Activated CD4-positive, alpha-beta T cell treated with anti-CD3 and anti-CD28 coated beads for 36 hours (primary cell): ENCODE results near the gene PDE11A. TPM values are rescaled to one million over a fixed set of nuclear protein-coding genes. Genes with fewer than 3 reads are reported as not detected.

Experiments
- ATAC-seq: fragments of 200-7000 bp; cut with Tn5 transposase; one replicate; pipeline ENCODE4 v1.10.0; 2021; ENCODE audit warnings: mild to moderate bottlenecking, moderate library complexity
- CTCF ChIA-PET: fragments of 350-600 bp; sonication (Branson Sonifier 250); formaldehyde crosslinking; loops from one replicate; lab custom pipeline; 2021; ENCODE audit warnings: antibody characterized with exemption; lab: Charles Lee
- POLR2A ChIA-PET: fragments of 350-600 bp; sonication (Branson Sonifier 250); formaldehyde crosslinking; loops from one replicate; lab custom pipeline; 2021; ENCODE audit warnings: antibody characterized with exemption, inconsistent platforms; lab: Charles Lee
- DNase-seq: peaks from one replicate; pipeline ENCODE4 v3.0.0-alpha.2; 2020
- H3K27ac Mint-ChIP-seq: one replicate; pipeline ENCODE4 v1.8.0; 2021; ENCODE audit warnings: mixed read lengths
- H3K27me3 Mint-ChIP-seq: one replicate; pipeline ENCODE4 v1.8.0; 2021; ENCODE audit warnings: mixed read lengths
- H3K36me3 Mint-ChIP-seq: one replicate; pipeline ENCODE4 v1.8.0; 2021; ENCODE audit warnings: low read depth, mixed read lengths
- H3K4me1 Mint-ChIP-seq: one replicate; pipeline ENCODE4 v1.8.0; 2021; ENCODE audit warnings: mixed read lengths
- H3K4me3 Mint-ChIP-seq: one replicate; pipeline ENCODE4 v1.8.0; 2021; ENCODE audit warnings: mild to moderate bottlenecking, moderate library complexity, mixed read lengths
- H3K9me3 Mint-ChIP-seq: one replicate; pipeline ENCODE4 v1.8.0; 2021; ENCODE audit warnings: low read depth, mixed read lengths
- intact Hi-C, 2 experiments: fragments of 100-400 bp; cut with DNase I in 1 of 2; cut with micrococcal nuclease in 1 of 2; formaldehyde crosslinking; loops; one replicate each; pipeline versions ENCODE4 v1.14.2 to v1.15.1; 2022 to 2024; cut with DNase I, micrococcal nuclease
- total RNA-seq, 2 experiments: library from RNA; stranded (reverse); gene quantifications; one replicate each; pipeline ENCODE4 v1.2.3, GENCODE V29; 2021

PDE11A gene
- total RNA-seq, 2 experiments from 2014 or later: 0.12 TPM; not detected in 1

GRCh38 chr2:177705511-177706173 lies 366.9 kb downstream of the PDE11A start:
- no peaks in the 10 kb centered on the region for H3K36me3 Mint-ChIP-seq
- no peak overlapping the region for H3K4me3 Mint-ChIP-seq
- H3K27me3 Mint-ChIP-seq: no peaks in the 10 kb centered on the region
- ChIA-PET POLR2A (no interaction called here), CTCF (no interaction called here)
- H3K9me3 Mint-ChIP-seq: no peaks in the 10 kb centered on the region
- no peak overlapping the region for H3K27ac Mint-ChIP-seq
- ATAC-seq (no peak), DNase-seq (no peak)
- H3K4me1 Mint-ChIP-seq: no peaks in the 10 kb centered on the region
- intact Hi-C loops: no loop called here

- DNase-seq: no peak
- ChIA-PET CTCF (interaction anchor here (0.7 to 0.9 kb wide), 2 partner anchors 22 to 97 kb away, joined by 3 read pairs; no protein-coding TSS in a partner anchor), POLR2A (no interaction called here)
- ATAC-seq: no peak
- Mint-ChIP-seq H3K27me3 (no peaks in the 10 kb centered on the region), H3K4me3 (no peak overlapping the region), H3K4me1 (no peaks in the 10 kb centered on the region), H3K36me3 (no peaks in the 10 kb centered on the region), H3K27ac (no peak overlapping the region), H3K9me3 (no peaks in the 10 kb centered on the region)
- intact Hi-C loops: no loop called here
Observed at GRCh38 chr2:177703159-177703558, 369.4 kb downstream of the PDE11A start.

- H3K27ac Mint-ChIP-seq: no peak overlapping the region
- peaks cover 5% of the 10 kb centered on the region for H3K27me3 Mint-ChIP-seq
- H3K36me3 Mint-ChIP-seq: no peaks in the 10 kb centered on the region
- ChIA-PET CTCF (interaction anchor here (0.6 to 1.7 kb wide), 3 partner anchors 20 to 329 kb away, joined by 3 read pairs; no protein-coding TSS in a partner anchor), POLR2A (no interaction called here)
- no peaks in the 10 kb centered on the region for H3K4me1 Mint-ChIP-seq
- no peak overlapping the region for H3K4me3 Mint-ChIP-seq
- intact Hi-C loops: no loop called here
- ATAC-seq: no peak
- DNase-seq: no peak
- H3K9me3 Mint-ChIP-seq: no peaks in the 10 kb centered on the region
Observed at GRCh38 chr2:177698281-177698680, 374.3 kb downstream of the PDE11A start.

- ChIA-PET CTCF (no interaction called here), POLR2A (no interaction called here)
Observed at GRCh38 chr2:177694348-177694747, 378.2 kb downstream of the PDE11A start.

GRCh38 chr2:177693658-177694339 lies 378.8 kb downstream of the PDE11A start:
- H3K27ac Mint-ChIP-seq: no peak overlapping the region
- no peaks in the 10 kb centered on the region for H3K9me3 Mint-ChIP-seq
- CTCF ChIA-PET: no interaction called here
- POLR2A ChIA-PET: no interaction called here
- no peaks in the 10 kb centered on the region for H3K36me3 Mint-ChIP-seq
- no peak overlapping the region for H3K4me3 Mint-ChIP-seq
- peaks cover 5% of the 10 kb centered on the region for H3K27me3 Mint-ChIP-seq
- H3K4me1 Mint-ChIP-seq: no peaks in the 10 kb centered on the region
- intact Hi-C loops: no loop called here
- ATAC-seq: no peak
- DNase-seq: no peak

More at GRCh38 chr2:177694348-177694747, 378.2 kb downstream of the PDE11A start:
- Mint-ChIP-seq H3K27me3 (peaks cover 5% of the 10 kb centered on the region), H3K4me3 (no peak overlapping the region), H3K27ac (no peak overlapping the region), H3K4me1 (no peaks in the 10 kb centered on the region), H3K36me3 (no peaks in the 10 kb centered on the region), H3K9me3 (no peaks in the 10 kb centered on the region)
- intact Hi-C loops: no loop called here
- no peak for DNase-seq
- ATAC-seq: no peak

GRCh38 chr2:177692783-177693269 lies 379.8 kb downstream of the PDE11A start:
- no peak for ATAC-seq
- H3K36me3 Mint-ChIP-seq: no peaks in the 10 kb centered on the region
- ChIA-PET POLR2A (no interaction called here), CTCF (no interaction called here)
- no peak overlapping the region for H3K4me3 Mint-ChIP-seq
- H3K27me3 Mint-ChIP-seq: peaks cover 5% of the 10 kb centered on the region
- H3K27ac Mint-ChIP-seq: no peak overlapping the region
- no peak for DNase-seq
- intact Hi-C loops: no loop called here
- H3K9me3 Mint-ChIP-seq: no peaks in the 10 kb centered on the region
- no peaks in the 10 kb centered on the region for H3K4me1 Mint-ChIP-seq

- Mint-ChIP-seq H3K27me3 (peaks cover 5% of the 10 kb centered on the region), H3K4me1 (no peaks in the 10 kb centered on the region), H3K27ac (no peak overlapping the region), H3K9me3 (no peaks in the 10 kb centered on the region), H3K4me3 (no peak overlapping the region), H3K36me3 (no peaks in the 10 kb centered on the region)
- DNase-seq: no peak
- no peak for ATAC-seq
- POLR2A ChIA-PET: no interaction called here
- intact Hi-C loops: no loop called here
- CTCF ChIA-PET: interaction anchor here (0.5 to 1.6 kb wide), 2 partner anchors 21 to 357 kb away, joined by 3 read pairs; no protein-coding TSS in a partner anchor
Observed at GRCh38 chr2:177692042-177692782, 380.4 kb downstream of the PDE11A start.

GRCh38 chr2:177691177-177691576 lies 381.4 kb downstream of the PDE11A start:
- CTCF ChIA-PET: interaction anchor here (0.5 to 1.6 kb wide), 2 partner anchors 20 to 165 kb away, joined by 3 read pairs; no protein-coding TSS in a partner anchor
- Mint-ChIP-seq H3K4me3 (no peak overlapping the region), H3K27me3 (peaks cover 5% of the 10 kb centered on the region), H3K36me3 (no peaks in the 10 kb centered on the region), H3K27ac (no peak overlapping the region), H3K9me3 (no peaks in the 10 kb centered on the region), H3K4me1 (no peaks in the 10 kb centered on the region)
- DNase-seq: no peak
- intact Hi-C loops: no loop called here
- no peak for ATAC-seq
- POLR2A ChIA-PET: no interaction called here

GRCh38 chr2:177689623-177690022 lies 383.0 kb downstream of the PDE11A start:
- CTCF ChIA-PET: interaction anchor here (0.6 kb wide), 1 partner anchor 1711 kb away, joined by 3 read pairs; no protein-coding TSS in a partner anchor
- Mint-ChIP-seq H3K27ac (no peak overlapping the region), H3K4me1 (no peaks in the 10 kb centered on the region), H3K9me3 (no peaks in the 10 kb centered on the region), H3K27me3 (no peaks in the 10 kb centered on the region), H3K4me3 (no peak overlapping the region), H3K36me3 (no peaks in the 10 kb centered on the region)
- no peak for DNase-seq
- ATAC-seq: no peak
- POLR2A ChIA-PET: no interaction called here
- intact Hi-C loops: no loop called here

GRCh38 chr2:177688844-177689243 lies 383.7 kb downstream of the PDE11A start:
- intact Hi-C loops: no loop called here
- ATAC-seq (no peak), DNase-seq (no peak)
- H3K27ac Mint-ChIP-seq: no peak overlapping the region
- CTCF ChIA-PET: no interaction called here
- no peaks in the 10 kb centered on the region for H3K4me1 Mint-ChIP-seq
- no peak overlapping the region for H3K4me3 Mint-ChIP-seq
- POLR2A ChIA-PET: no interaction called here
- H3K9me3 Mint-ChIP-seq: no peaks in the 10 kb centered on the region
- H3K36me3 Mint-ChIP-seq: no peaks in the 10 kb centered on the region
- no peaks in the 10 kb centered on the region for H3K27me3 Mint-ChIP-seq

- intact Hi-C loops: no loop called here
- Mint-ChIP-seq H3K9me3 (no peaks in the 10 kb centered on the region), H3K27ac (no peak overlapping the region), H3K4me3 (no peak overlapping the region), H3K4me1 (no peaks in the 10 kb centered on the region), H3K36me3 (no peaks in the 10 kb centered on the region), H3K27me3 (no peaks in the 10 kb centered on the region)
- ChIA-PET POLR2A (no interaction called here), CTCF (interaction anchor here (0.6 to 1.5 kb wide), 3 partner anchors 15 to 604 kb away, joined by 3 to 4 read pairs (median 4); no protein-coding TSS in a partner anchor)
- no peak for ATAC-seq
- DNase-seq: no peak
Observed at GRCh38 chr2:177683661-177684069, 388.9 kb downstream of the PDE11A start.
